HL-60/S4 treated with phorbol 12-myristate 13-acetate at 8.2 ng/mL for 4 days and 3 days (cell line): ENCODE results near the gene DIPK2A.

Source experiments
- in situ Hi-C: fragments of 300-500 bp; cut with MboI; formaldehyde crosslinking; loops from 2 replicates; pipeline ENCODE4 v1.15.0; 2022; ENCODE audit warnings: low sequenced_read_pairs

DIPK2A gene

GRCh38 chr3:143973259-143974021 is 1.8 kb downstream of the DIPK2A start:
- in situ Hi-C loops = no loop called here

GRCh38 chr3:143974271-143975238 is 2.9 kb downstream of the DIPK2A start:
- in situ Hi-C loops = no loop called here

GRCh38 chr3:143975554-143976152 is 4.0 kb downstream of the DIPK2A start:
- in situ Hi-C loops = no loop called here

GRCh38 chr3:143977341-143978262 is 6.0 kb downstream of the DIPK2A start:
- in situ Hi-C loops = no loop called here

- in situ Hi-C loops = no loop called here
Measured at GRCh38 chr3:143978263-143978631, 6.6 kb downstream of the DIPK2A start.

GRCh38 chr3:143979041-143979440 is 7.4 kb downstream of the DIPK2A start:
- in situ Hi-C loops = no loop called here

GRCh38 chr3:143979813-143980212 is 8.2 kb downstream of the DIPK2A start:
- in situ Hi-C loops = no loop called here

- in situ Hi-C loops = no loop called here
Measured at GRCh38 chr3:143988306-143988705, 16.7 kb downstream of the DIPK2A start.

GRCh38 chr3:143989461-143989860 is 17.8 kb downstream of the DIPK2A start:
- in situ Hi-C loops = no loop called here

- in situ Hi-C loops = no loop called here
Measured at GRCh38 chr3:143991713-143992112, 20.1 kb downstream of the DIPK2A start.

GRCh38 chr3:143998266-143998665 is 26.6 kb downstream of the DIPK2A start:
- in situ Hi-C loops = no loop called here

GRCh38 chr3:144003051-144003450 is 31.4 kb downstream of the DIPK2A start:
- in situ Hi-C loops = no loop called here

GRCh38 chr3:144010371-144010770 is 38.7 kb downstream of the DIPK2A start:
- in situ Hi-C loops = no loop called here

GRCh38 chr3:144011251-144011799 is 39.7 kb downstream of the DIPK2A start:
- in situ Hi-C loops = no loop called here

GRCh38 chr3:144015133-144015532 is 43.5 kb downstream of the DIPK2A start:
- in situ Hi-C loops = no loop called here

- in situ Hi-C loops = no loop called here
Measured at GRCh38 chr3:144018776-144019175, 47.2 kb downstream of the DIPK2A start.
